Measurements from ENCODE around the gene TBC1D2B. TPM values are rescaled to one million over a fixed set of nuclear protein-coding genes. Genes with fewer than 3 reads are reported as not detected.
A peak's percentile ranks its signal among the peaks of the same experiment; 100 is the strongest.

The TBC1D2B gene
- total and polyA plus RNA-seq, 9 donors = 42.3 to 146 (median 115) TPM

DNA sequence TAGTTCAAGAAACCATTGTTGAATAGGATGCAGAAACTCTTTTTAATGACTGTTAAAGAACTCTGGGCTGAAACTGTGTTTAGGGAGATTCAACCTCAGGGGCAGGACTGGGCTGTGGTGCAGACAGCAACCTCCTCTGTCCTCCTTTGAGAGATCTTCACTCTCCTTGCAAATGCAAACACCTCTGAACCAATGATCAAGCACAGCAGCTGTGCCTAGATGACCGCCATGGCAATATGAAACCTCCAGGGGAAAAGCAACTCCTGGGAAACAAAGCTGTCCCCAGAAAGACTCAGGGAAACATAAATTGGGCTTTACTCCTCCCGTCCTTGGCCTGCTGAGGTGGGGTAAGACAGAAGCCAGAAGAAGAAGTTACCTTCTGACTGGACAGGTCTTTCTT lies 52.6 kb downstream of the TBC1D2B start:
- DNase-seq = no peak
- peaks cover 25% of the 10 kb centered on the region for H3K4me1 ChIP-seq (ENCODE audit: insufficient read depth)
- intact Hi-C loops (cut with DNase I) = no loop called here
- H3K4me3 ChIP-seq = no peak overlapping the region
- H3K9me3 ChIP-seq = no peaks in the 10 kb centered on the region
- no peak for TF ChIP-seq EP300 (IDR thresholded peaks at IDR 0.05)
- no peak for TF ChIP-seq POLR2A (IDR thresholded peaks at IDR 0.05)
- TF ChIP-seq, protein P1, sequence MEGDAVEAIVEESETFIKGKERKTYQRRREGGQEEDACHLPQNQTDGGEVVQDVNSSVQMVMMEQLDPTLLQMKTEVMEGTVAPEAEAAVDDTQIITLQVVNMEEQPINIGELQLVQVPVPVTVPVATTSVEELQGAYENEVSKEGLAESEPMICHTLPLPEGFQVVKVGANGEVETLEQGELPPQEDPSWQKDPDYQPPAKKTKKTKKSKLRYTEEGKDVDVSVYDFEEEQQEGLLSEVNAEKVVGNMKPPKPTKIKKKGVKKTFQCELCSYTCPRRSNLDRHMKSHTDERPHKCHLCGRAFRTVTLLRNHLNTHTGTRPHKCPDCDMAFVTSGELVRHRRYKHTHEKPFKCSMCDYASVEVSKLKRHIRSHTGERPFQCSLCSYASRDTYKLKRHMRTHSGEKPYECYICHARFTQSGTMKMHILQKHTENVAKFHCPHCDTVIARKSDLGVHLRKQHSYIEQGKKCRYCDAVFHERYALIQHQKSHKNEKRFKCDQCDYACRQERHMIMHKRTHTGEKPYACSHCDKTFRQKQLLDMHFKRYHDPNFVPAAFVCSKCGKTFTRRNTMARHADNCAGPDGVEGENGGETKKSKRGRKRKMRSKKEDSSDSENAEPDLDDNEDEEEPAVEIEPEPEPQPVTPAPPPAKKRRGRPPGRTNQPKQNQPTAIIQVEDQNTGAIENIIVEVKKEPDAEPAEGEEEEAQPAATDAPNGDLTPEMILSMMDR (IDR thresholded peaks at IDR 0.05) = no peak
- peak overlapping the region in 1 of 2 donors; percentile 75 for H3K27ac ChIP-seq
- WGBS, 3 donors = 68 to 83% (median 81%) methylated on average over 2 of the region's 2 CpGs
- no peaks in the 10 kb centered on the region for H3K27me3 ChIP-seq
- no peaks in the 10 kb centered on the region for H3K36me3 ChIP-seq

- peak overlapping the region; percentile 55 to 75 for H3K27ac ChIP-seq
- TF ChIP-seq POLR2A (IDR thresholded peaks at IDR 0.05) (no peak), EP300 (IDR thresholded peaks at IDR 0.05) (no peak)
- TF ChIP-seq, protein P1 (IDR thresholded peaks at IDR 0.05) = no peak
- H3K27me3 ChIP-seq = no peaks in the 10 kb centered on the region
- peaks cover 25% of the 10 kb centered on the region for H3K4me1 ChIP-seq (ENCODE audit: insufficient read depth)
- WGBS, 3 donors = 0 to 5% (median 4%) methylated on average over 2 of the region's 2 CpGs
- no peaks in the 10 kb centered on the region for H3K36me3 ChIP-seq
- intact Hi-C loops (cut with DNase I) = no loop called here
- no peak overlapping the region for H3K4me3 ChIP-seq
- H3K9me3 ChIP-seq = no peaks in the 10 kb centered on the region
- no peak for DNase-seq
Observed at GRCh38 chr15:78024519-78024870, 53.0 kb downstream of the TBC1D2B start.

GRCh38 chr15:78023865-78024518 lies 53.5 kb downstream of the TBC1D2B start:
- 6 to 9% (median 7%) methylated on average over 17 of the region's 17 CpGs for WGBS, 3 donors
- Histone ChIP-seq H3K4me1 (ENCODE audit: insufficient read depth) (peaks cover 25% of the 10 kb centered on the region), H3K4me3 (no peak overlapping the region), H3K27ac (peak overlapping the region; percentile 55 to 75), H3K9me3 (no peaks in the 10 kb centered on the region), H3K27me3 (no peaks in the 10 kb centered on the region), H3K36me3 (no peaks in the 10 kb centered on the region)
- TF ChIP-seq POLR2A (IDR thresholded peaks at IDR 0.05) (no peak), EP300 (IDR thresholded peaks at IDR 0.05) (no peak)
- TF ChIP-seq, protein P1 (IDR thresholded peaks at IDR 0.05) = no peak
- DNase-seq = peak; percentile 82 to 88 (median 84)
- intact Hi-C loops (cut with DNase I) = no loop called here

GRCh38 chr15:78023081-78023665 lies 54.3 kb downstream of the TBC1D2B start:
- Histone ChIP-seq H3K27ac (peak overlapping the region; percentile 22 to 75), H3K27me3 (no peaks in the 10 kb centered on the region), H3K9me3 (no peaks in the 10 kb centered on the region), H3K36me3 (no peaks in the 10 kb centered on the region), H3K4me1 (ENCODE audit: insufficient read depth) (peaks cover 28% of the 10 kb centered on the region), H3K4me3 (no peak overlapping the region)
- TF ChIP-seq, protein P1 (IDR thresholded peaks at IDR 0.05) = no peak
- TF ChIP-seq POLR2A (IDR thresholded peaks at IDR 0.05) (no peak), EP300 (IDR thresholded peaks at IDR 0.05) (no peak)
- intact Hi-C loops (cut with DNase I) = no loop called here
- 67 to 73% (median 67%) methylated on average over 6 of the region's 6 CpGs for WGBS, 3 donors
- no peak for DNase-seq
